Heart left ventricle (tissue), 16 donors: ENCODE measurements around the gene C9orf152. TPM values are rescaled to one million over a fixed set of nuclear protein-coding genes. Genes with fewer than 3 reads are reported as not detected.

ENCODE experiments used
- ATAC-seq, 4 donors: fragments of 200-7000 bp; cut with Tn5 transposase; one replicate each; pipeline ENCODE4 v1.9.1; 2020 to 2022; ENCODE audit warnings: moderate library complexity in 4 of 4, mild to moderate bottlenecking in 3 of 4, moderate number of reproducible peaks in 1 of 4
- DNase-seq, 5 donors: peaks; one replicate each; pipeline ENCODE4 v3.0.0-alpha.2; 2020
- H3K27ac ChIP-seq, 12 donors: fragments of 200-600 bp; sonication (generic) in 4 of 12; one replicate each; pipeline versions ENCODE4 v1.5.0 to v1.8.0; 2016 to 2022; ENCODE audit warnings: mild to moderate bottlenecking in 2 of 12
- H3K27me3 ChIP-seq, 9 donors: fragments of 200-600 bp; sonication (generic) in 2 of 9; one replicate each; pipeline versions ENCODE4 v1.5.1 to v1.8.0; 2016 to 2022; ENCODE audit warnings: mild to moderate bottlenecking in 3 of 9
- H3K36me3 ChIP-seq, 9 donors: fragments of 200-600 bp; sonication (generic) in 2 of 9; one replicate each; pipeline versions ENCODE4 v1.5.0 to v1.8.0; 2018 to 2022; ENCODE audit warnings: mild to moderate bottlenecking in 2 of 9
- H3K4me1 ChIP-seq, 12 donors: fragments of 200-600 bp; sonication (generic) in 4 of 12; one replicate each; pipeline versions ENCODE4 v1.5.0 to v1.8.0; 2016 to 2022; ENCODE audit warnings: mild to moderate bottlenecking in 3 of 12
- H3K4me3 ChIP-seq, 12 donors: fragments of 200-600 bp; sonication (generic) in 4 of 12; one replicate each; pipeline versions ENCODE4 v1.5.0 to v1.8.0; 2017 to 2022; ENCODE audit warnings: mild to moderate bottlenecking in 9 of 12, moderate library complexity in 4 of 12
- H3K9me3 ChIP-seq, 12 donors: fragments of 200-600 bp; sonication (generic) in 4 of 12; one replicate each; pipeline versions ENCODE4 v1.5.0 to v1.8.0; 2016 to 2022; ENCODE audit warnings: mild to moderate bottlenecking in 1 of 12
- CTCF ChIP-seq, 12 donors: fragments of 200-600 bp; sonication (generic) in 4 of 12; IDR thresholded peaks; one replicate each; pipeline versions ENCODE4 v1.5.0 to v1.8.0; 2018 to 2022; ENCODE audit warnings: antibody characterized with exemption in 12 of 12, mild to moderate bottlenecking in 5 of 12
- POLR2A ChIP-seq, 2 donors: fragments of 450-650 bp; IDR thresholded peaks; one replicate each; pipeline ENCODE4 v1.6.1; 2017; ENCODE audit warnings: antibody characterized with exemption in 2 of 2, mild to moderate bottlenecking in 2 of 2, moderate library complexity in 2 of 2
- whole genome bisulfite sequencing, 4 donors: extraction: QIAGEN DNeasy Blood & Tissue Kit in 2 of 4; methylation state at CpG; one replicate each; pipeline versions ENCODE4 v1.1.5 to v1.1.7; 2013 to 2018; 5-methylcytosine and 5-hydroxymethylcytosine counted together
- intact Hi-C, 10 donors: fragments of 100-400 bp; cut with DNase I; formaldehyde crosslinking; loops; one replicate each; pipeline versions ENCODE4 v1.11.1 to v1.14.2; 2022
- polyA plus RNA-seq, 2 donors: library from polyadenylated mRNA; stranded (reverse); fragments of 200-250 nt; gene quantifications; one replicate each; pipeline ENCODE4 v1.2.3, GENCODE V29; 2013
- total RNA-seq, 9 donors: library from RNA; depleted of rRNA in 2 of 9; stranded (reverse); fragments of >200 nt in 2 of 9; fragmentation: NEBNext Ultra II Directional in 3 of 9; extraction: Animal tissue kit (Norgen Biotek cat#: 25700) in 3 of 9; gene quantifications; one replicate each; pipeline versions ENCODE4 v1.1.0 to v1.2.4, GENCODE V29; 2016 to 2023
- donor health status: ischemic (EF 13 %, LVEDD 7.1; RV severe dilation, severe dysfunction).
- donor health status: healthy with polysubstance abuse.
- donor health status: DM: no; HTN: yes; CAD: no.
- donor health status: DM: no; HTN: no; CAD: no.
- donor health status: ischemic (EF 25% LVEDD 6.9; RV normal size, moderate dysfunction).
- donor health status: ischemic (EF 25% LVEDD 5.7; RV mildly dilated, moderate dysfunction).
- donor health status: healthy.
- donor health status: DM: yes; HTN: yes; CAD: no.
- donor health status: ischemic (EF 35%, LVEDD 5.7; RV mildly dilated, moderate dysfunction).
- donor health status: nonischemic (EF 11% LVEDD 7.7; RV severe dilation, severe dysfunction).
- donor health status: DM: yes; HTN: yes; CAD: no.
- donor health status: PGD.
- donor health status: ischemic (EF 29% LVEDD 5.4; RV normal size, mild dysfunction).
- donor health status: nonischemic (EF 23%, LVEDD 6.1; RV moderate dilation, normal function).

Gene C9orf152
- total and polyA plus RNA-seq, 11 donors, result not detected

- Histone ChIP-seq H3K4me3 (no peak overlapping the region), H3K9me3 (no peaks in the 10 kb centered on the region), H3K4me1 (peaks cover 0 to 40% (median 5%) of the 10 kb centered on the region in 12 donors), H3K27me3 (no peaks in the 10 kb centered on the region), H3K27ac (no peak overlapping the region), H3K36me3 (peaks cover 0 to 48% (median 37%) of the 10 kb centered on the region in 9 donors)
- 88 to 91% (median 90%) methylated on average over 4 of the region's 4 CpGs for WGBS, 4 donors
- no peak for TF ChIP-seq CTCF (IDR thresholded peaks at IDR 0.05)
- no peak for TF ChIP-seq POLR2A (IDR thresholded peaks at IDR 0.05)
- intact Hi-C loops, result no loop called here
- DNase-seq (no peak), ATAC-seq (no peak)
Measured at GRCh38 chr9:110251212-110251611, 43.3 kb upstream of the C9orf152 start.

- 95 to 99% (median 98%) methylated on average over 4 of the region's 4 CpGs for WGBS, 4 donors
- H3K4me1 ChIP-seq, result peaks cover 0 to 29% (median 0%) of the 10 kb centered on the region in 12 donors
- intact Hi-C loops, result no loop called here
- no peak overlapping the region for H3K4me3 ChIP-seq
- ATAC-seq (no peak), DNase-seq (no peak)
- no peak overlapping the region for H3K27ac ChIP-seq
- H3K27me3 ChIP-seq, result no peaks in the 10 kb centered on the region
- peaks cover 0 to 61% (median 44%) of the 10 kb centered on the region in 9 donors for H3K36me3 ChIP-seq
- no peaks in the 10 kb centered on the region for H3K9me3 ChIP-seq
- TF ChIP-seq CTCF (IDR thresholded peaks at IDR 0.05) (no peak), POLR2A (IDR thresholded peaks at IDR 0.05) (no peak)
Measured at GRCh38 chr9:110249603-110250002, 41.6 kb upstream of the C9orf152 start.

GRCh38 chr9:110248361-110248760, 40.4 kb upstream of the C9orf152 start:
- ATAC-seq (peak in 1 of 4 donors; percentile 31), DNase-seq (no peak)
- Histone ChIP-seq H3K4me3 (no peak overlapping the region), H3K36me3 (peaks cover 0 to 74% (median 57%) of the 10 kb centered on the region in 9 donors), H3K27ac (no peak overlapping the region), H3K4me1 (peaks cover 0 to 17% (median 0%) of the 10 kb centered on the region in 12 donors), H3K9me3 (no peaks in the 10 kb centered on the region), H3K27me3 (no peaks in the 10 kb centered on the region)
- intact Hi-C loops, result no loop called here
- WGBS, 4 donors, result 78 to 100% (median 95%) methylated on average over 2 of the region's 2 CpGs
- no peak for TF ChIP-seq POLR2A (IDR thresholded peaks at IDR 0.05)

- no peaks in the 10 kb centered on the region for H3K9me3 ChIP-seq
Measured at GRCh38 chr9:110246214-110246613, 38.3 kb upstream of the C9orf152 start.

More at GRCh38 chr9:110246214-110246613, 38.3 kb upstream of the C9orf152 start:
- no peak for TF ChIP-seq POLR2A (IDR thresholded peaks at IDR 0.05)
- TF ChIP-seq CTCF (IDR thresholded peaks at IDR 0.05), result no peak
- Histone ChIP-seq H3K27ac (no peak overlapping the region), H3K36me3 (peaks cover 0 to 89% (median 70%) of the 10 kb centered on the region in 9 donors), H3K4me1 (no peaks in the 10 kb centered on the region), H3K27me3 (no peaks in the 10 kb centered on the region), H3K4me3 (no peak overlapping the region)
- 86 to 92% (median 91%) methylated on average over 6 of the region's 6 CpGs for WGBS, 4 donors
- DNase-seq (no peak), ATAC-seq (no peak)
- intact Hi-C loops, result no loop called here
